SKM-1 treated with dmso at 0.1 percent for 144 hours (cell line): ENCODE data around the gene NOS2.
A peak's percentile ranks its signal among the peaks of the same experiment; 100 is the strongest.
"Not testable (repeated sequence)": the region's sequence is repeated elsewhere in the genome, so short reads cannot be mapped to it uniquely, and the experiment has no call there.

ENCODE experiments used
- DNase-seq: peaks from one replicate; lab custom pipeline; 2025; ENCODE audit not compliant: unreplicated experiment; lab: John Stamatoyannopoulos, UW

Gene NOS2

DNA sequence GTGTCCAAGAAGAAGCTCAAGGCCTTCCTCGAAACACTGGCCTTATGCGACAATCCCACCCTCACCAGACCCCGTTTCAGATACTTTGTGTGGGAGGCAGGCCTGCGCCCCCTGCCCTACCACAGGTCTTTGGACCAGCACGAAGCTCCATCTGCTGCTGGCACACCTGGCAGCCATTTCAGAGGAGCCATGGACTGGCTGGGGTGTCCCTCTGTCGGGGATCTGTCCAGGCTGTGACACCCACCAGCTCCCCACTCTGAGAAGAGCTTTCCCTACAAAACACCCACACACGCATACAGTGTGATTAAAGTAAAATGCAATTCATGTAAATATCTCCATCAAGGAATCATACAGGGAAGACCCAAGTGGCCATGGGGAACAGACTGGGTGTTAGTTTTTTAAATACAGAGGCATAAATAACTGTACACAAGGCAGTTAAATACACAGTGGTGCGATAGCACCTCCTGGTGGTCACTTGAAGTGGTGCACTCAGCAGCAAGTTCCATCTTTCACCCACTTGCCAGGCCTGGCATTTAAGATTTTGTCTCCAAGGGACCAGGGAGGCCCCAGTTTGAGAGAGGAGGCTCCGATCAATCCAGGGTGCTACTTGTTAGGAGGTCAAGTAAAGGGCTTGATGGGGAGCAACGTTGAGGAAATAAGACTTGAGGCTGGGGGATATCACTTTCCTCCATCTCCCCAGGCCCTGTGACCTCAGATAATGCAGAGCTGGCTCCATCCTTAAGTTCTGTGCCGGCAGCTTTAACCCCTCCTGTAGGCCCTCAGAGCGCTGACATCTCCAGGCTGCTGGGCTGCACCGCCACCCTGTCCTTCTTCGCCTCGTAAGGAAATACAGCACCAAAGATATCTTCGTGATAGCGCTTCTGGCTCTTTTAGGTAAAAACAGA, 43.6 kb downstream of the NOS2 start:
- peak; percentile 23 for DNase-seq

DNA sequence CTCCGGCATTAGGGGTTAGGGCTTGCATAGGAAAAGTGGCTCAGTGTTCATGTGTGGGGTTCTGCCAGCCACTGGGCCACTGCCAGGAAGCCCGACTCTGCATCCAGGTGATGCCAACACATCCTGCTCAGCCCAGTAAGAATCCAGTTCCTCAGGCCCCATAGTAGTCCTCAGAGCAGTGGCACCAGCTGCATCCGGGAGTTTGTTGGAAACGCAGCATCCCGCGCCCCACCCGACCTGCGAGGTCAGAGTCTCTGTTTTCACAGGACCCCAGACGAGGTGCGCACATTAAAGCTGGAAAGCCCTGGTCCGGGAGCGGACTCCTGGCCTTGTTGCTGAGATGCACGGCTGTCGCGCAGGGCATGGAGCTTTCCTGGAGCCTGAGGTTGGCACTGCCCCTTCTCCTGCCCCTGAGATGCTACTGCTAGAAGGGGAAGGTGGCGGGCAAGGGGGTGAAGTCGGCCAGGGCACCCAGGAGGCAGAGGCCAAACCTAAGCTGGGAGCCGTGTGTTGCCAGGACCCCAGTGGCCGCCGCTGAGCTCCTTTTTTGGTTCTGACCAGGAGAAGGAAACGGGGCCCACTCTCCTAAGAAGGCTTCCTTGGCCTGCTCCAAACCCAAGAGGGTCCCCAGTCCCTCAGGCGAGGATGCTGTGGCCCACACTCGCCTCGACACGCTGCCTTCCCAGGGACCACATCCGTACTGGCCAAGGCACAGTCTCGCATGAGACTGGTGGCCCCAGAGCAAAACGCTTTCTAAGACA, 44.4 kb downstream of the NOS2 start:
- no peak for DNase-seq

DNA sequence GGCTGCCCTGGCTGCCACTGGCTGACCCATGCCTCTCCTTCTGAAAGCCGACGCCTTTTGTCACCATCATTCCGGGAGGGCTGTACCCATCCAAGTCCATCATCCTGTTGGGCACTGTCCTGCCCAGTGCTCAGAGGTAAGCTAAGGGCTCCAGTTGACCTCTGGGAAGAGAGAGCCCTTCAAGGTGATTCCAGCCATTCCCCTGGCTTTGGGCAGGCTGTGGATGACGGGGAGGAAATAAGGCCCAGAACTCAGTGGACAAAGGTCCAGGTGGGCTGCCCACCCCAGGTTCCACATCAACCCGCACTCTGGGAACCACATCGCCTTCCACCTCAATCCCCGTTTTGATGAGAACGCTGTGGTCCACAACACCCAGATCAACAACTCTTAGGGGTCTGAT, 45.8 kb downstream of the NOS2 start:
- no peak for DNase-seq

DNA sequence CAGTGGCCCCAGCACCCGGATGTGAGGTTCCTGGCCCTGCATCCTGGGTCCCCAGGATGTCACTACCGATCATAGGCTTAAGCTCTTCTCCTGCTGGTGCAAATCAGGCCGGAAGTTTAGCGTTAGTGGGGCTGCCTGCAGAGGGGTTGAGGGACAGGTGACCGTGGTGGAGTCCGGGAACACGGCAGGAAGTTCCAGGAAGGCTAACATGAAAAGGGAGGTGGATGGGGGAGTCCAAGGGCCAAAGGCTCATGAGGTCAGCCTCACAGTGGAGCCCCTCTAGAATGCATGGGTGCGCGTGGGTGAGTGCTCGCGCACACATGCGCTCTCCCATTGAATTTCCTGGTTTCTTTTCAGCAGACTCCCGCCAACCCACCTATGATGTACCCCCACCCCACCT, 46.6 kb downstream of the NOS2 start:
- not testable (repeated sequence) for DNase-seq

DNA sequence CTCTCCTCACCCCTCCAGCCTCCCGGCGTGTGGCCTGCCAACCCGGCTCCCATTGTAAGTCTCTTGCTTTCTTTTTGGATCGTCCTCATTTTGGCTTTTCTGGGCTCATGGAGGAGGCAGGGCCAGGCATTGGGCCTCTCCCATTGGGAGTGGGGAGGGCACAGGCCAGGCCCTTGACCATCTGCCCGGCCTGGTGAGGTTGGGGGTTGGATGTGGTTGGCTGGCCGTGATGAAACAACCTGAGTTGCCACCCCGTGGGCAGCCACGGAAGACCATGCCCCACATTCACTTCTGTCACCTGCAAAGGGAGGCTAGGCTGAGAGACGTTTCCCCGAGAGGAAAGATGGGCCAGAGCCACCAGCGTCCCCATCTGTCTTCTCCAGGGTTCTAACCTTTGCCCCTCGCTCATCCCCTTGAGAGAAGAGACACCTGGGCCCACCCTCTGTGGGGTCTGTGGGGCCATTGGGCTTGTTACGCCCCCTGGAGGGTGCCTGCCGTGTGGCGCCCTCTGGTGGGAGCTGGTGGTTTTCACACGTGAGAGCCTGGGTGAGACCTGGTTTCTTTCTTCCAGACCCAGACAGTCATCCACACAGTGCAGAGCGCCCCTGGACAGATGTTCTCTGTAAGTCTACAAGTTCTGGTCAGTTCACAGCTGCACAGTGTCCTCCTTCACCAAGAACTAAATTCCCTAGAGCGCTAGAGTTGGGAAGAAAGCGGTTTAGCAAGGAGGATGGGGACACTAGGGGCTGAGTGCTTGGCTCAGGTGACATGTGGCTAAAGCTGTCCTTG, 47.3 kb downstream of the NOS2 start:
- not testable (repeated sequence) for DNase-seq

DNA sequence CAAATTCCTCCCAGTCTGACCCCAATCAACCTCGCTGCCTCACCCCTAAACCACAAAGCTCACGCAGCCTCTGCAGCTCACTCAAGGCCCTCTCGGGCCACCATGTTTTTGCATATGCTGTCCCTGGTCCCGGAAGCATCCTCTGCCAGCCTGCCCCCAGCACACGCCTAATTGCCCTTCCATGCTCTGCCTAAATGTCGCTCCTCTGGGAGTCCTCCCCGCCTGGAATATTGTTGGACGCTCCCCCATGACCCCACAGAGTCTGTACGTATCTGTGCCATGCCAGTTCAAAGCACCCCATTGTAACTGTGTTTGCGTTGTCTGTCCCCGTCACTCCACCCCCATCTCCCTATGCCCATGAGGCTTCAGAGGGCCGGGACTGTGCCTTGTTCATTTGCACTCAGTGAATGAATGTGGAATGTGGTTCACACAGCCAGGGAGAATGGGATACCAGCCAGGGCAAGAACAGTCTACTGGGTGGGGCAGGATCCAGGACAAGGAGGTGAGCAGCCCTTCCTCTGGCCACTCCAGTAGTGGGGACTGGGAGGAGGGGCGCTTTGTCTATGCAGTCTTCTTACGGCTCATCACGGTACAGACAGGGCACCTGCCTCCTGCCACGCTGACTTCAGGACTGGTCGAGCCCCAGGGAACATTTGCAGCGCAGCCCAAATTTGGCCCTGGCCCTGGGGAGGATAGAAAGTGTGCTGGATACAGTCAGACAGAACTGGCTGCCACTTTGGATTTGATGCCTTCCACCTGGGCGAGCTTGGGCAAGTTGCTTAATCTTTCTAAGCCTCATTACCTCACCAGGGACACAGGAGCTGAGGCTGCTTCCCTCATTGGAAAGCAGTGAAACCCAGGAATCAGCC, 48.5 kb downstream of the NOS2 start:
- no peak for DNase-seq

DNA sequence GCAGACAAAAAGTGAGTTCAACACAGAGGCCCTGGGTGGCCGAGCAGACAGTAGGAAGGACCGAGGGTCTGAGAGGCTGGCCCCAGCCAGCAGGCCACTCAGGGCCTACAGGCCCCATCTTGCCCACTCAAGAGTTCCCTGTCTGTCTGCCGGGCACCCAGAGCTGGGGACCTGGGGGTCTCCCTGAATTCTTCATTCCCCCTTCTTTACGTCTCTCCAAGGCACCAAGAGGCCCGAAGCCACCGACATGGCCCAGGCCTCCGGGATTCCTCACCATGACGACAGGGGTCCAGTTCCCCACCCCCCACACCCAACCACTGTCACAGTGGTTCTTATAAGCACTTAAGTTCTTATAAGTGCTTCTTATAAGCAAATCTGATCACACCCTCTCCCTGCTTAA, 49.2 kb downstream of the NOS2 start:
- no peak for DNase-seq

DNA sequence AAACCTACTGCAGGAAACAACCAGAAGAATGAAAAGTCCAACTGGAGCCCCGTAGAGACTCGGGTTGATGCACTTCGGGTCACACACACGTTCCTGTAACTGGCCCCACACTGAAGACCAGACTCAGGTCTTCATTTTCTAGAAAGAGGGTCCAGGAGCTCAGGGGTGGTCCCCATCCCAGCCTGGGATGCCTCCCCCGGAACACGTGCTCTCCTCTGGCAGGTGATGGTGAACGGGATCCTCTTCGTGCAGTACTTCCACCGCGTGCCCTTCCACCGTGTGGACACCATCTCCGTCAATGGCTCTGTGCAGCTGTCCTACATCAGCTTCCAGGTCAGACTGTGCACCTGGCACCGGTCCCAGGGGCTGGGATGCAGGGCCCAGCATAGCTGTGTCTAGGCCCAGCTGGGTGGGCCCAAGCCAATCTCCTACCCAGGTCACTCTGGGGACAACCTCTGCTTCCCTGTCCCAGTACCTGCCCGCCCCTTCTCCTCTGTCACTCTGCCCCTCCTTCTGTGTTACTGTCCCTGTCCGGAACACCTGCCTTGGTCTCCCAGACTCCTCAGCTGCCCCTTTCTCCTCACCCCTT, 50.7 kb downstream of the NOS2 start:
- DNase-seq, result not testable (repeated sequence)

DNA sequence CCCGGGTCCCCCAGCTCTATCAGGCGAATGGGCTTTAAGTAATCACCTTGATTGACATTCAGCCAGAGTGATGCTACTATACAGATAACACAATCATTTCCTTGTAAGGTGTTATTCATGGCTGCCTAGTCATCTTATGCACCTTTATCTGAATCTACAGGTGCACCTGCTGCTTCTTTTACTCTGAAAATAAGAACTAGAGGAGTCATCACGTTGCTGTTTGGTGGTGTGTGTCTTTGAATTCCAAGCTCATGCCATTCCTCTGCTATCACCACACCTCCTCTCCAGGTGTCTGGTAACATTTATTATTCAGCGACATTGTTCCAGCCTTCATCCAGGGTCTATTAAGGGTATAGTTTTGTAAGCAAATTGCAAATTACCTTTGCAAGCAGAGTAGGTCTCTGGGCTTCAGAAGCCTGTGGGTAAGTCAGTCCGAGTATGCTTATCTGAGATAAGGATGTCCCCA, 51.9 kb downstream of the NOS2 start:
- DNase-seq, result no peak

DNA sequence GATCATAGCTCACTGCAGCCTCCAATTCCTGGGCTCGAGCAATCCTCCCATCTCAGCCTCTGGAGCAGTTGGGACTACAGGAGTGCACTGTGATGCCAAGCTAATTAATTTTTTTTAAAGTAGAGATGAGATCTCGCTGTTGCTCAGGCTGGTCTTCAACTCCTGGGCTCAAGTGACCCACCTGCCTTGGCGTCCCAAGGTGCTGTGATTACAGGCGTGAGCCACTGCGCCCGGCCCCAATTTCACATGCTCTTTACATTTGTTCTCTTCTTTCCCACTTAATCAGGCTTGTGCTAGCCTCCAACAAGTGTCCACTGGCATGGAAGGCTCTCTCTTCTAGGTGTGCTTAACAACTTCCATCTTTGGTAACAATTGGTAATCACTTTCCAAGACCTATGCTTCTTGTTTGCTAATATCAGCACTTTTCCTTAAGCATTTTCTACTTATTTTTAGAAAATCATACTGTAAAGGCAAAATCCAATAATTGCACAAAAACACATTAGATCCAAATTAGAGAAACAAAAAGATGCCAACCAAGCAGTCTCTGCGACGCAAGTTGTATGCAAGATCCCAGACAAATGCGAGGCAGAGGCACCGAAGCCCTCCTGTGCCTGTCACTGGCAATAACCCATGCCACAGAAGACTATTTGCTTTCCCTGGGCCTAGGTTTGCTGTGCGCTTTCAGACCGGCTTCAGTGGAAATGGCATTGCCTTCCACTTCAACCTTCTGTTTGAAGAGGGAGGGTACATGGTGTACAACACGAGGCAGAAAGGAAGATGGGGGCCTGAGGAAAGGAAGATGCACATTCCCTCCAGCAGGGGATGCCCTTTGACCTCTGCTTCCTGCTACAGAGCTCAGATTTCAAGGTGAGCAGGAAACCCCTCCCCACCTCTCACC, 52.6 kb downstream of the NOS2 start:
- no peak for DNase-seq

DNA sequence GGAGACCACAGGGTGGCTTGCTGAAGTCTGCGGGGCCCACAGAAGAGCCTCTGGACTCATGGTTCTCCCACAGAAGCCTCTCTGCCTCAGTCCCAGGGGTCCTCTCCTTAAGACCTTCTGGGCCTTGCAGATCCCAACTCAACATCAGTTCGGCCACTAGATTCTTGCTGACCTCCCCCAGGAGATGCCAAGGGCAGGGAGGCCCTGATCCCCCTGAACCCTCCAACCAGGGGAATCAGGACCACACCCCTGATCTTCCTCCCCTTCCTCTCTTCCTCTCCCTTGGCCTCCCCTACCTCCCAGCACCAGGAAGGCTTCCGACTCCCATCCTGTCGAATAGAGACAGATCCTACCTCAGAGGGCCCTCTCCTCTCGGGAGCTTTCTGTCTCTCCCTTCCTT, 53.4 kb downstream of the NOS2 start:
- no peak for DNase-seq

DNA sequence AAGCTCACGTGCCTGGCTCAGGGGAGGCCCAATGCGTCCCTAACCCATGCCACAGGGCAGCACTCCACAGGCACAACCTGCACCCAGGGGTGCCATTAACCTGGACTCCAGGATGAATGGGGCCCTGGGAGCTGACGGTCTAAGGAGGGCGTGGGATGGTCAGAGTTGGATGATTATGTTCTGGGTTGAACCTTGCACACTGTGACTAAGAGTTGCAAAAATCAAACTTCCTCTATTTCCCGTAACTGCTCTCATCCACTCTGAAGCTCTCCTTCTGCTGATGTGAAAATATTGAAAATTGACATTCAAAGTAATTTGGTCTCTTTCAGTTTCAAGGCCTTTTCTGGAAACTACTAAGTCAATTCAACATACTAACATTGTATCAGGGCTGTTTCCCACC, 54.0 kb downstream of the NOS2 start:
- DNase-seq, result peak; percentile 34

DNA sequence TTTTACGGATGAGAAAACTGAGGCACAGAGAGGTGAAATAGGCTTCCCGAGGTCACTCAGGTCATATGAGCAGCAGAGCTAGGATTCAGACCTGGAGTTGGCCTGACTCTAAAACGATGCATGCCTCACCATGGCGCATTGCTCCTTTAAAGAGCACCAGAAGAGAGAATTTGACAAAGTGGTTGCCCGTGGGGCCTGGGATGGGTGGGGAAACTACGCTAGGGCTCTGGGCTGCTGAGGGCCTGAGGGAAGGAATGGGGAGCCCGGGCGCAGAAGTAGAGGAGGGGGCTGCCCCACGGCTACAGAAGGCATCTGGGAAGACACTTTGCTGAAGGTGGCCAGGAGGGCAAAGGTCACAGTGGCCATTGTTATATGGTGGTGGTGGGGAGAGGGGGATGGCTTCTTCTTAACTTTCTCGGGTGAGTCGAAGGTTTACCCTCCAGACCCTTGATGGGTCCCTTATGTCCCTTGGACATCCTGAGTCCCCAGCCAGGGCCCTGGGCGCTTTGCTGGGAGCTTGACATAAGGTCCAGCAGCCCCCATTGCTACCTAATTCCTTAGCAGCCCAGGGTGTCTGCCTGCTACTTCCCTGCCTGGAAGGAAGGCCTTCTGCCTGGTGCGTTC, 55.0 kb downstream of the NOS2 start:
- not testable (repeated sequence) for DNase-seq

DNA sequence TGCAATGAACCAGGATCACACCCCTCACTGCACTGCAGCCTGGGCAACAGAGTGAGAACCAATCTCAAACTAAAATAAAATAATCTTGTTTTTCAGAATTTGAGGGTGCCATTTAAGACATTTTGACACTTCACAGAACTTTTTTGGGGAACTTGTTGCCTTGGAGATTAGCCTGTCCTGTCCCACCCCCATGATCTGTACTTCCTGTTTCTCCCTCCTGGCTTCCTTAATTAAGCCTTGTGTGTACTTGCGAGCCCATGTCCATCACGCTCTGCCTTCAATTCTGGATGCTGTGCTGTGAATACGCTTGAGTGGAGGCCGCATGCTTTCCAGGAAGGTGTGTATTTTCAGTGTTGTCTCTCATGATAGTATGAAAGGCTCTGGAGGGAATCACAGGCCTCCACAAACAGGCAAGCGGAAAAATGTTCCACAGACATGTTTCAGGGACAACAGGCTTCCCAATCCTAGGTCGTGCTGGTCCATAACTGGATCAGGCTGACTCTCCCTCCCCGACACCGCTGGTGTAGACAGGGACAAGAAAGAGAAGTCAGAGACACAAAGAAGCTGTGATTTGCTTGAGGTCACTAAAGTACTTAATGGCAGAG, 56.9 kb downstream of the NOS2 start:
- DNase-seq, result peak; percentile 64

DNA sequence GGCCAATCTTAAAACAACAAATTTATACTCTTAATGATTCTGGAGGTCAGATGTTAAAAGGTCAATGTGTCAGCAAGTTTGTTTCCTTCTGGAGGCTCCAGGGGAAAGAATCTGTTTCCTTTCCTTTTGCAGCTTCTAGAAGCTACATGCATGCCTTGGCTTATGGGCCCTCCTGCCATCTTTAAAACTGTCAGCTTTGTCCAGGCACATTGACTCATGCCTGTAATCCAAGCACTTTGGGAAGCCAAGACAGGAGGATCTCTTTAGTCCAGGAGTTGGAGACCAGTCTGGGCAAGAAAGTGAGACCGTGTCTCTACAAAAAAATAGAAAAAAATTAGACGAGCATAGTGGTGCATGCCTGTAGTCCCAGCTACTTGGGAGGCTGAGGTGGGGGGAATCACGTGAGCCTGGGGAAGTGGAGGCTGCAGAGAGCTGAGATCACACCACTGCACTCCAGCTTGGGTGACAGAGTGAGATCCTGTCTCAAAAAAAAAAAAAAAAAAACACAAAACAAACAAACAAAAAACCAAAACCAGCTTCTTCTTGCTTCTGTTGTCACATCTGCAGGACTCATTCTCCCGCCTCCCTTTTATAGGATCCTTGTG, 58.3 kb downstream of the NOS2 start:
- no peak for DNase-seq

DNA sequence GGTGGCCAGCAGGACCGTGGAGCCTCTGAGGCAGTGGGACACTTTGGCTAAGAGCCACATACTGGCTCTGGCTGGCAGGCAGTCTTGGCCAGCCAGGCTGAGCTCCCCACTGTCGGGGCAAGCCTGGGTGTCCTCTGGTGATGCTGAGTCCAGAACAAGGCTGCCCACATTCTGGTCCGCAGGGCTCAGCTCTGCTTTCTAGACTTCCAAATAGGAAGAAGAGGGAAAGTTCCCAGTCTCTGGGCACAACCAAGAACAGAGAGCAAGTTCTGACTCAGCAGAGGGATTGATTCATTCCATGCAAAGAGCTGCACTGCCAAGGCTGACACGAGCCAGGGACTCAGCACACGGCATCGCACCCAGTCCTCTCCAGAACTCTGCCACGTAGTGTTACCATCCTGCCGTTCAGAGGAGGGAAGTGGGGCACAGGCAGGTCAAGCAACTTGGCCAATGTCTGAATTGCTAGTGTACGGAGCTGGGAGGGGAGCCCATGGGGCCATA, 58.9 kb downstream of the NOS2 start:
- no peak for DNase-seq

DNA sequence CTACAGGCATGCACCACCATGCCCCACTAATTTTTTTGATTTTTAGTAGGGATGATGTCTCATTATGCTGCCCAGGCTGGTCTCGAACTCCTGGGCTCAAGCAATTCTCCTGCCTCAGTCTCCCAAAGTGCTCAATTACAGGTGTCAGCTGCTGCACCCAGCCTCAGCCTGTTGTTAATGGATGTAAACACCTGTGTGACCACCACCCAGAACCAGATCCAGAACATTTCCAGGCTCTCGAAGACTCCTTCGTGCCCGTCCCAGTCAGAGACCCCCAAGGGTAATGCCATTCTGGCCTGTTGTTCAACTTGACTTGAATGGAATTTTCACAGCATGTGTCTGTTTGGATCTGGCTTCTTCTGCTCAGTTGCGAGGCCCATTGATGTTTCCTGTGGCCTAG, 59.8 kb downstream of the NOS2 start:
- not testable (repeated sequence) for DNase-seq

DNA sequence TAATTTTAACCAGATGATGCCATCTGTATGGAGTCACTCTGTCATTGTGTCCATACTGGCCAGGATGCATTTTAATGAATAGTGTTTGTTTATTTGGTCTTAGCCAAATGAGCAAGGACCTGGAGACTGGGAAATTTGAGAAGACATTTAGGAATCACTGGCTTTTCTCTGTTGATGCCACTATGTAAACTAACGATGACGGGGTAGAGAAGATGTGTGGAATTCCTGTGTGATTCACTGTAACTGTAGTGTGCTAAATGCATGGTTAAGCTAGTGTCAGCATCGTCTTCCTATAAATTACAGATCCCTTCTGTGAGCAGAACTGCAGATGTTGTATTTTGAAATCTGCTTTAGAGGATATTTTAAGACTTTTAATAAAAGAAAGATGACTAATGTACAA, 66.6 kb downstream of the NOS2 start:
- DNase-seq, result no peak
